ENCODE measurements around the gene KRT85.

DNA sequence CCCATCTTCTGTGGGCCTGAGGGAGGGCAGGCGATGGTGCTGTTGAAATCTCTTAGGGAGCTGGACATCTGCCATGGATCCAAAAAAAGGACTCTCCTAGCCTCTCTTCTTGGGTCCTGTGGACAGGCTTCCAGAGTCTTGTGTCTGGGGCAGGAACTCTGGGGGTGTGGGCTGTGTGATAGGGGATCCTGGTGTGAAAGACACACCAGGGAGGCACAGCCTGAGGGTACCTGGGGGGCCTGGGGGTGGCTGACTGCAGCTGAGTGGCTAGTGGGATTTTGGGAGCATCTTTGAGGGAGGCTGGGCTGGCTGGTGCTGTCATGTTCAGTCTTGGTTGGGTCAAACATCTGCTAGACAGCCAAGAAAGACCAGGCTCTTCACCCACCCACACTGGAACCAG lies 44.3 kb downstream of the KRT85 start:
- TF ChIP-seq, protein P1, sequence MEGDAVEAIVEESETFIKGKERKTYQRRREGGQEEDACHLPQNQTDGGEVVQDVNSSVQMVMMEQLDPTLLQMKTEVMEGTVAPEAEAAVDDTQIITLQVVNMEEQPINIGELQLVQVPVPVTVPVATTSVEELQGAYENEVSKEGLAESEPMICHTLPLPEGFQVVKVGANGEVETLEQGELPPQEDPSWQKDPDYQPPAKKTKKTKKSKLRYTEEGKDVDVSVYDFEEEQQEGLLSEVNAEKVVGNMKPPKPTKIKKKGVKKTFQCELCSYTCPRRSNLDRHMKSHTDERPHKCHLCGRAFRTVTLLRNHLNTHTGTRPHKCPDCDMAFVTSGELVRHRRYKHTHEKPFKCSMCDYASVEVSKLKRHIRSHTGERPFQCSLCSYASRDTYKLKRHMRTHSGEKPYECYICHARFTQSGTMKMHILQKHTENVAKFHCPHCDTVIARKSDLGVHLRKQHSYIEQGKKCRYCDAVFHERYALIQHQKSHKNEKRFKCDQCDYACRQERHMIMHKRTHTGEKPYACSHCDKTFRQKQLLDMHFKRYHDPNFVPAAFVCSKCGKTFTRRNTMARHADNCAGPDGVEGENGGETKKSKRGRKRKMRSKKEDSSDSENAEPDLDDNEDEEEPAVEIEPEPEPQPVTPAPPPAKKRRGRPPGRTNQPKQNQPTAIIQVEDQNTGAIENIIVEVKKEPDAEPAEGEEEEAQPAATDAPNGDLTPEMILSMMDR (IDR thresholded peaks at IDR 0.05): no peak
- TF ChIP-seq POLR2AphosphoS5 (IDR thresholded peaks at IDR 0.05): no peak

Data from esophagus muscularis mucosa (tissue), 3 donors.